RPMI7951 (cell line): ENCODE data around the gene NOL9. TPM values are rescaled to one million over a fixed set of nuclear protein-coding genes. Genes with fewer than 3 reads are reported as not detected.
A peak's percentile ranks its signal among the peaks of the same experiment; 100 is the strongest.

Experiments used
- DNase-seq: peaks from one replicate; pipeline ENCODE4 v3.0.0-alpha.2; 2012; ENCODE audit warnings: low read depth
- total RNA-seq: library from RNA; depleted of rRNA; stranded (reverse); fragments of >200 nt; shearing (Covaris generic); gene quantifications from 2 replicates; pipeline ENCODE4 v1.2.3, GENCODE V29; 2014

Gene NOL9
- total RNA-seq, 1 experiment from 2014 or later: 14.4 TPM

GRCh38 chr1:6590046-6590445 is 35.7 kb upstream of the NOL9 start:
- DNase-seq: no peak

- DNase-seq: no peak
These were observed 34.7 kb upstream of the NOL9 start for GRCh38 chr1:6588893-6589520.

DNA sequence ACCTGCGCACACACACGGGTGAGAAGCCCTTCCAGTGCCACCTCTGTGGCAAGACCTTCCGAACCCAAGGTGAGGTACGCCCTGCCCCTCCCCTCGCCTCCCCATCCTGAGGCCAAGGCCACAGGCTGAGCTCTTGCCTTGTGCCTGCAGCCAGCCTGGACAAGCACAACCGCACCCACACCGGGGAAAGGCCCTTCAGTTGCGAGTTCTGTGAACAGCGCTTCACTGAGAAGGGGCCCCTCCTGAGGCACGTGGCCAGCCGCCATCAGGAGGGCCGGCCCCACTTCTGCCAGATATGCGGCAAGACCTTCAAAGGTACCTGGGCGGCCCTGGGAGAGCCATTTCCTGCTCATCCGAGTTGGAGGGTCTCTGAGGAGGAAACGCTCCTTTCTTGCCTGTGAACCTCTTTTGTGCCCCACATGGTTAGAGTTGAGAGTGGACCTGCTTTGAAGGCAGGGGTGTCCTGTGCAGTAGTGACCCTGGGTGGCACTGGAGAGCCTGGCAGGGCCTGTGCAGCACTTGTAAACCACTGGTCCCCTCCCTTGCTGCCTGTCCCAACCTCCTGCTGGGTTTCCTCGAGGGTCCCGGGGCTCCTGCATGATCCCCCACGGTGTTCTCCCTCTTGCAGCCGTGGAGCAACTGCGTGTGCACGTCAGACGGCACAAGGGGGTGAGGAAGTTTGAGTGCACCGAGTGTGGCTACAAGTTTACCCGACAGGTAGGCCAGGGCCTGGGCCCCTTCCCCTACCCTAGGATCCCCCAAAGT is 34.0 kb upstream of the NOL9 start:
- DNase-seq: no peak

DNA sequence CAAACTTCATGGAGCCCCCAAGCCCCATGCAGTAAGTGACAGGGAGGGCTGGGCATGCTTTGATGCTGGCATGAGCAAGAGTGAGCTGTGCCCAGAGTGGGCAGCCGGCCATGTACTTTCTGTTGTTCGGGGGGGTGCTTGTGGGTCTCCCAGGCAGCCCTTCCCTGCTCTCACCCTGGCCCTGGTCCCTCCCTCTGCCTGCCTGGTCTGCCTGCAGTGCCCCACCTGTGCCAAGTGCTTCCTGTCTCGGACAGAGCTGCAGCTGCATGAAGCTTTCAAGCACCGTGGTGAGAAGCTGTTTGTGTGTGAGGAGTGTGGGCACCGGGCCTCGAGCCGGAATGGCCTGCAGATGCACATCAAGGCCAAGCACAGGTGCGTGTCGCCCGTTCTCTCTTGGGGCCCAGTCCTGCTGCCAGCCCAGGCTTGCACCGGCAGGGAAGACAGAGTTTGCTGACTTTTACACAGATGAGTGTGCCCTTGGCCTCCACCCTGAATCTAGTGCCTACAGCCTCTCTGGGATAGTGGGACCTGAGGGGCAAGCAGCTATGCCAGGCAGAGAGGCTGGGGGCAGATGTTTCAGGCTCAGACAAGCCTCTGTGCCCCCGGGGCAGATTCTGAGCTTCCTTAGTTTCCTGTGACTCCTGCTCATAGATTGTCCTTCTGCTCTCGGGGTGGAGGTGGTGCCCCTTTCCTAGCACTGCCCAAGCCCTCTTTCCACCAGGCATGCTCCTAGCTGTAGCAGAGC is 33.1 kb upstream of the NOL9 start:
- DNase-seq: no peak

GRCh38 chr1:6586404-6586816 is 32.1 kb upstream of the NOL9 start:
- DNase-seq: no peak

DNA sequence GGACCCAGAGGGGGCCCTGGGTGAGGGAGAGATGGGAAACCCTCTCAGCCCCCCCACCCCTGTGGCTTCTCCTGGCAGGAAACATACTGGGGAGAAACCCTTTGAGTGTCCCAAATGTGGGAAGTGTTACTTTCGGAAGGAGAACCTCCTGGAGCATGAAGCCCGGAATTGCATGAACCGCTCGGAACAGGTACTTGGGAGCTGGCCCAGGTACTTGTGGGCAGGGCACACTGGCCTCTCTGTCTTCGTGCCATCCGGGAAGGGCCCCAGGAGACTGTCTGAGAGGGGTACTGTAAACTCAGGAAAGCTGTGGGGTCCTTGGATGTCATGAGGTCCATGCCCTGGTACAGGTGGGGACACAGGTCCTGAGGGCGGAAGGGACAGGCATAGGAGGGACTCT is 31.5 kb upstream of the NOL9 start:
- no peak for DNase-seq

- no peak for DNase-seq
These were observed 30.9 kb upstream of the NOL9 start for GRCh38 chr1:6585081-6585722.

DNA sequence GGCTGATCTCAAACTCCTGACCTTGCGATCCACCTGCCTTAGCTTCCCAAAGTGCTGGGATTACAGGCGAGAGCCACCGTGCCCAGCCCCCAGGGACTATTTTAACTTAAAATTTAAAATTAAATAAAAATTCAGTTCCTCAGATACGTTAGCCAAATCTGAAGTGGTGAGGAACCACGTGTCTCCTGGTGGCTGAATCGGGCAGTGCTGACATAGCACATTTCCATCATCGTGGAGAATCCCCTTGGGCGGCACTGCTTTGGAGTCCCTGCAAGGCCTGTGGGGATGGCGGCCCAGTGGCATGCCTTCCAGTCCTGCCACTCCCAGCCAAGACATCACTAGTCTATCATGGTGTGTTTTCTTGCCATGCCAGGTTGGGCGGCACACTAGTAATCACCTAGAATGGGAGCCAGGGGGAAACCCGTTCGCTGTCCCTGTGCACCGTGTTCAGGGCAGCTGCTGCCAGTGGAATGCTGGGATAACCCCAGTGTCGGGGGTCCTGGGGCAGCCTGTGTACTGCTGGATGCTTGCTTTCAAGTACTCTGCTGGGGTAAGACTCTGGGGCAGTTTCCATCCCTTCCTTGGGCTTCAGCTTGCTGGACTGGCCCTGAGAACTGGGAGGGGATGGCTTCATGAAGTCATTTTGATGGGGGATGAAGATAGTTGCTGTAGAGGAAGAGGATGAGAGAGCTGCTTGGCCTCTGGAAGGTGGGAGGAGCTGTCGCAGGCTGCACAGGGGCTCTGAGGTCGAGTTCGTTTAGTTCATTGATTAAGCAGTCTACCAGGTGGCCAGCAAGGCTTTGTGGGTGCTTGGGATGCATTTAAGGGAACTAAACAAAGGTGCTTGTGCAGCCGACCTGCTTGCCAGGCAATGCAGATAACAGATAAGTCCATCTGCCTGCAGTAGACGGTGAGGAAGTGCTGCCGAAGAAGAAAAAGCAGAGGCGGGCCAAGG is 30.1 kb upstream of the NOL9 start:
- DNase-seq: no peak

DNA sequence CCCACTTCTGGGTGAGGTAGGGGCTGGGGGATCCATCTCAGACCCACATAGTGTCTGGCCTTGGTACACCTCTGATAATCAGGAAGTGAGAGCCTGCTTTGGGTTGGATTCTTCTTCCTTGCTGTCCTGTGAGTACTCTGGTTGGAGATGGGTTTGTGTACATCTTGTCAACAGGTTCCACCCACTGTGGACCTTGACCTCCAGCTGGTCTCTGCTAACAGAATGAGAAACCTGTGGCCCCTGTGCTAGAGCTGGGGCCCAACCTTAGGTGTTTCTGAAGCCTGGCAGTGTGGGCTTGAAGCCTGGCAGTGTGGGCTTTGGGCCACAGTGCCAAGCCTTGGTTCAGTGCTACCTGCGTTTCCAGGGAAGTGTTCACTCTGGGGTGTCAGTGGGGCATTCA is 28.1 kb upstream of the NOL9 start:
- DNase-seq: no peak

- DNase-seq: no peak
These were observed 27.4 kb upstream of the NOL9 start for GRCh38 chr1:6581561-6582305.

GRCh38 chr1:6580593-6581409 is 26.5 kb upstream of the NOL9 start:
- DNase-seq: no peak

- no peak for DNase-seq
These were observed 25.8 kb upstream of the NOL9 start for GRCh38 chr1:6580119-6580592.

DNA sequence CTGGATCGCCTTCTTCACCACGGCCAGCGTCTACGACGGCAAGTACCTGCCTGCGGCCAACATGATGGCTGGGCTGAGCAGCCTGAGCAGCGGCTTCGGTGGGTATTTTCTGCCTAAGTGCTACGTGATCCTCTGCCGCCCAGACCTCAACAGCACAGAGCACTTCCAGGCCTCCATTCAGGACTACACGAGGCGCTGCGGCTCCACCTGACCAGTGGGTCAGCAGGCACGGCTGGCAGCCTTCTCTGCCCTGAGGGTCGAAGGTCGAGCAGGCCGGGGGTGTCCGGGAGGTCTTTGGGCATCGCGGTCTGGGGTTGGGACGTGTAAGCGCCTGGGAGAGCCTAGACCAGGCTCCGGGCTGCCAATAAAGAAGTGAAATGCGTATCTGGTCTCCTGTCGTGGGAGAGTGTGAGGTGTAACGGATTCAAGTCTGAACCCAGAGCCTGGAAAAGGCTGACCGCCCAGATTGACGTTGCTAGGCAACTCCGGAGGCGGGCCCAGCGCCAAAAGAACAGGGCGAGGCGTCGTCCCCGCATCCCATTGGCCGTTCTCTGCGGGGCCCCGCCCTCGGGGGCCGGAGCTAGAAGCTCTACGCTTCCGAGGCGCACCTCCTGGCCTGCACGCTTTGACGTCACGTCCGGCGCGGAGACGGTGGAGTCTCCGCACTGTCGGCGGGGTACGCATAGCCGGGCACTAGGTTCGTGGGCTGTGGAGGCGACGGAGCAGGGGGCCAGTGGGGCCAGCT is 25.2 kb upstream of the NOL9 start, which contains the start of gene ZBTB48:
Gene ZBTB48, plus strand, starts transcription at position 621 of the 745 bp plus-strand sequence. CDS start 616 bp downstream, outside the sequence.
- DNase-seq: peak; percentile 97

DNA sequence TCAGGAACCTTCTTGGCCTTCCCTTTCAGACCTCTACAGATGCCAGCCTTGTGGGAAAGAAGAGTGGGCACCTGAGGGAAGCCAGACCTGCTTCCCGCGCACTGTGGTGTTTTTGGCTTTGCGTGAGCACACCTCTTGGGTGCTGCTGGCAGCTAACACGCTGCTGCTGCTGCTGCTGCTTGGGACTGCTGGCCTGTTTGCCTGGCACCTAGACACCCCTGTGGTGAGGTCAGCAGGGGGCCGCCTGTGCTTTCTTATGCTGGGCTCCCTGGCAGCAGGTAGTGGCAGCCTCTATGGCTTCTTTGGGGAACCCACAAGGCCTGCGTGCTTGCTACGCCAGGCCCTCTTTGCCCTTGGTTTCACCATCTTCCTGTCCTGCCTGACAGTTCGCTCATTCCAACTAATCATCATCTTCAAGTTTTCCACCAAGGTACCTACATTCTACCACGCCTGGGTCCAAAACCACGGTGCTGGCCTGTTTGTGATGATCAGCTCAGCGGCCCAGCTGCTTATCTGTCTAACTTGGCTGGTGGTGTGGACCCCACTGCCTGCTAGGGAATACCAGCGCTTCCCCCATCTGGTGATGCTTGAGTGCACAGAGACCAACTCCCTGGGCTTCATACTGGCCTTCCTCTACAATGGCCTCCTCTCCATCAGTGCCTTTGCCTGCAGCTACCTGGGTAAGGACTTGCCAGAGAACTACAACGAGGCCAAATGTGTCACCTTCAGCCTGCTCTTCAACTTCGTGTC is 24.5 kb upstream of the NOL9 start:
- DNase-seq: no peak

- no peak for DNase-seq
These were observed 23.7 kb upstream of the NOL9 start for GRCh38 chr1:6577831-6578525.

DNA sequence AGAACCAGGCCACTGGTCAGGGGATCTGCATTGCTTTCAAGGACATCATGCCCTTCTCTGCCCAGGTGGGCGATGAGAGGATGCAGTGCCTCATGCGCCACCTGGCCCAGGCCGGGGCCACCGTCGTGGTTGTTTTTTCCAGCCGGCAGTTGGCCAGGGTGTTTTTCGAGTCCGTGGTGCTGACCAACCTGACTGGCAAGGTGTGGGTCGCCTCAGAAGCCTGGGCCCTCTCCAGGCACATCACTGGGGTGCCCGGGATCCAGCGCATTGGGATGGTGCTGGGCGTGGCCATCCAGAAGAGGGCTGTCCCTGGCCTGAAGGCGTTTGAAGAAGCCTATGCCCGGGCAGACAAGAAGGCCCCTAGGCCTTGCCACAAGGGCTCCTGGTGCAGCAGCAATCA is 20.5 kb upstream of the NOL9 start:
- no peak for DNase-seq

DNA sequence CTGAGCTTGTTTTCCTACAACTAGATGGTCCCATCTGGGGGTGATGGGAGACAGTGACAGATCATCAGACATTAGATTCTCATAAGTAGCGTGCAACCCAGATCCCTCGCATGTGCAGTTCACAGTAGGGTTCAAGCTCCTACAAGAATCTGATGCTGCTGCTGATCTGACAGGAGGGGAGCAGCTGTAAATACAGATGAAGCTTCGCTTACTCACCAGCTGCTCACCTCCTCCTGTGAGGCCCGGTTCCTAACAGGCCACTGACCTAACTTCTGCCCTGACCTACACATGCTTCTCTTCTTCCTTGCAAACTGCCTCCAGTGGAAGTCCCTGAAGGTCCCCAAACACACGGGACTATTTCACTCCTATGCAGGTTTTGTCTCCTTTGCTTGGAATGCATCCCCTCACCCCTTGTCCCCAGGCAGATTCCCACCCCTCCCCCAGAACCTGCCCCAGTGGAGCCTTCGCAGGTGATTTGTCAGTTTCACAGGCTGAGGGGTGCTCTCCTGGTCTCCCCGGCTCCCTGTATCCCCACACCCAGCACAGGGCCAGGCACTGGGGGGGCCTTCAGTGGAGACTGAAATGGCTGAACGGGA is 19.8 kb upstream of the NOL9 start:
- DNase-seq: no peak
